ENCODE results near the gene PRDX6. TPM values are rescaled to one million over a fixed set of nuclear protein-coding genes. Genes with fewer than 3 reads are reported as not detected.
"Not testable (repeated sequence)": the region's sequence is repeated elsewhere in the genome, so short reads cannot be mapped to it uniquely, and the experiment has no call there.

The PRDX6 gene
- total and polyA plus RNA-seq, 5 donors: 638 to 760 (median 688) TPM

- DNase-seq (no peak), ATAC-seq (no peak)
- no peaks in the 10 kb centered on the region for H3K27me3 ChIP-seq (ENCODE audit: control insufficient read depth, insufficient read depth)
- no peaks in the 10 kb centered on the region for H3K9me3 ChIP-seq (ENCODE audit: control insufficient read depth, low read length)
- no peak overlapping the region for H3K27ac ChIP-seq (ENCODE audit: low read length)
- 91% methylated on average over 2 of the region's 2 CpGs for WGBS
- no peak overlapping the region for H3K4me3 ChIP-seq (ENCODE audit: low read length)
- H3K4me1 ChIP-seq (ENCODE audit: control insufficient read depth, insufficient read depth, low read length): no peaks in the 10 kb centered on the region
- intact Hi-C loops (cut with DNase I): no loop called here
Measured at GRCh38 chr1:173496757-173497320, 19.7 kb downstream of the PRDX6 start.

- Histone ChIP-seq H3K4me1 (ENCODE audit: control insufficient read depth, insufficient read depth, low read length) (no peaks in the 10 kb centered on the region), H3K27ac (ENCODE audit: low read length) (no peak overlapping the region), H3K4me3 (ENCODE audit: low read length) (no peak overlapping the region), H3K9me3 (ENCODE audit: control insufficient read depth, low read length) (no peaks in the 10 kb centered on the region), H3K27me3 (ENCODE audit: control insufficient read depth, insufficient read depth) (no peaks in the 10 kb centered on the region)
- ATAC-seq (no peak), DNase-seq (no peak)
- WGBS: 68% methylated on average over 4 of the region's 4 CpGs
- intact Hi-C loops (cut with DNase I): no loop called here
Measured at GRCh38 chr1:173499729-173500128, 22.6 kb downstream of the PRDX6 start.

GRCh38 chr1:173502104-173502503, 25.0 kb downstream of the PRDX6 start:
- no peaks in the 10 kb centered on the region for H3K27me3 ChIP-seq (ENCODE audit: control insufficient read depth, insufficient read depth)
- no peaks in the 10 kb centered on the region for H3K9me3 ChIP-seq (ENCODE audit: control insufficient read depth, low read length)
- WGBS: 95% methylated on average over 1 of the region's 1 CpG
- H3K4me3 ChIP-seq (ENCODE audit: low read length): no peak overlapping the region
- no peaks in the 10 kb centered on the region for H3K4me1 ChIP-seq (ENCODE audit: control insufficient read depth, insufficient read depth, low read length)
- no peak for DNase-seq
- ATAC-seq: no peak
- intact Hi-C loops (cut with DNase I): no loop called here
- no peak overlapping the region for H3K27ac ChIP-seq (ENCODE audit: low read length)

- Histone ChIP-seq H3K4me1 (ENCODE audit: control insufficient read depth, insufficient read depth, low read length) (no peaks in the 10 kb centered on the region), H3K9me3 (ENCODE audit: control insufficient read depth, low read length) (no peaks in the 10 kb centered on the region), H3K27ac (ENCODE audit: low read length) (no peak overlapping the region), H3K27me3 (ENCODE audit: control insufficient read depth, insufficient read depth) (no peaks in the 10 kb centered on the region), H3K4me3 (ENCODE audit: low read length) (no peak overlapping the region)
- intact Hi-C loops (cut with DNase I): no loop called here
- DNase-seq: no peak
- peak; percentile 46 to 85 for ATAC-seq
- 48% methylated on average over 4 of the region's 4 CpGs for WGBS
Measured at GRCh38 chr1:173503391-173503790, 26.3 kb downstream of the PRDX6 start.

GRCh38 chr1:173504268-173504667, 27.1 kb downstream of the PRDX6 start:
- Histone ChIP-seq H3K4me3 (ENCODE audit: low read length) (no peak overlapping the region), H3K4me1 (ENCODE audit: control insufficient read depth, insufficient read depth, low read length) (no peaks in the 10 kb centered on the region), H3K27ac (ENCODE audit: low read length) (no peak overlapping the region), H3K27me3 (ENCODE audit: control insufficient read depth, insufficient read depth) (no peaks in the 10 kb centered on the region), H3K9me3 (ENCODE audit: control insufficient read depth, low read length) (no peaks in the 10 kb centered on the region)
- WGBS: 87% methylated on average over 4 of the region's 4 CpGs
- no peak for DNase-seq
- no peak for ATAC-seq
- intact Hi-C loops (cut with DNase I): no loop called here

GRCh38 chr1:173505391-173505790, 28.3 kb downstream of the PRDX6 start:
- no peak for ATAC-seq
- no peaks in the 10 kb centered on the region for H3K4me1 ChIP-seq (ENCODE audit: control insufficient read depth, insufficient read depth, low read length)
- DNase-seq: no peak

GRCh38 chr1:173506437-173506836, 29.3 kb downstream of the PRDX6 start:
- no peak overlapping the region for H3K27ac ChIP-seq (ENCODE audit: low read length)
- no peaks in the 10 kb centered on the region for H3K9me3 ChIP-seq (ENCODE audit: control insufficient read depth, low read length)
- no peaks in the 10 kb centered on the region for H3K27me3 ChIP-seq (ENCODE audit: control insufficient read depth, insufficient read depth)
- H3K4me3 ChIP-seq (ENCODE audit: low read length): no peak overlapping the region
- no peaks in the 10 kb centered on the region for H3K4me1 ChIP-seq (ENCODE audit: control insufficient read depth, insufficient read depth, low read length)
- intact Hi-C loops (cut with DNase I): no loop called here
- ATAC-seq: peak in 1 of 2 donors; percentile 24
- 87% methylated on average over 6 of the region's 6 CpGs for WGBS
- DNase-seq: no peak

More at GRCh38 chr1:173505391-173505790, 28.3 kb downstream of the PRDX6 start:
- no peaks in the 10 kb centered on the region for H3K27me3 ChIP-seq (ENCODE audit: control insufficient read depth, insufficient read depth)
- no peak overlapping the region for H3K27ac ChIP-seq (ENCODE audit: low read length)
- H3K9me3 ChIP-seq (ENCODE audit: control insufficient read depth, low read length): no peaks in the 10 kb centered on the region
- no peak overlapping the region for H3K4me3 ChIP-seq (ENCODE audit: low read length)
- intact Hi-C loops (cut with DNase I): no loop called here

- ATAC-seq (no peak), DNase-seq (no peak)
- intact Hi-C loops (cut with DNase I): no loop called here
- Histone ChIP-seq H3K9me3 (ENCODE audit: control insufficient read depth, low read length) (no peaks in the 10 kb centered on the region), H3K4me3 (ENCODE audit: low read length) (no peak overlapping the region), H3K27ac (ENCODE audit: low read length) (no peak overlapping the region), H3K4me1 (ENCODE audit: control insufficient read depth, insufficient read depth, low read length) (no peaks in the 10 kb centered on the region), H3K27me3 (ENCODE audit: control insufficient read depth, insufficient read depth) (no peaks in the 10 kb centered on the region)
- 74% methylated on average over 3 of the region's 3 CpGs for WGBS
Measured at GRCh38 chr1:173507205-173507846, 30.2 kb downstream of the PRDX6 start.

GRCh38 chr1:173507847-173508209, 30.7 kb downstream of the PRDX6 start:
- DNase-seq: no peak
- Histone ChIP-seq H3K4me1 (ENCODE audit: control insufficient read depth, insufficient read depth, low read length) (no peaks in the 10 kb centered on the region), H3K9me3 (ENCODE audit: control insufficient read depth, low read length) (no peaks in the 10 kb centered on the region), H3K27ac (ENCODE audit: low read length) (no peak overlapping the region), H3K27me3 (ENCODE audit: control insufficient read depth, insufficient read depth) (no peaks in the 10 kb centered on the region), H3K4me3 (ENCODE audit: low read length) (no peak overlapping the region)
- 77% methylated on average over 3 of the region's 3 CpGs for WGBS
- no peak for ATAC-seq
- intact Hi-C loops (cut with DNase I): no loop called here

GRCh38 chr1:173508541-173508940, 31.4 kb downstream of the PRDX6 start:
- no peaks in the 10 kb centered on the region for H3K4me1 ChIP-seq (ENCODE audit: control insufficient read depth, insufficient read depth, low read length)
- no peak overlapping the region for H3K4me3 ChIP-seq (ENCODE audit: low read length)
- no peaks in the 10 kb centered on the region for H3K27me3 ChIP-seq (ENCODE audit: control insufficient read depth, insufficient read depth)
- WGBS: 93% methylated on average over 2 of the region's 2 CpGs
- no peak for DNase-seq
- H3K9me3 ChIP-seq (ENCODE audit: control insufficient read depth, low read length): no peaks in the 10 kb centered on the region
- H3K27ac ChIP-seq (ENCODE audit: low read length): no peak overlapping the region
- no peak for ATAC-seq
- intact Hi-C loops (cut with DNase I): no loop called here

- H3K9me3 ChIP-seq (ENCODE audit: control insufficient read depth, low read length): no peaks in the 10 kb centered on the region
- intact Hi-C loops (cut with DNase I): no loop called here
- 44% methylated on average over 1 of the region's 1 CpG for WGBS
- no peak overlapping the region for H3K4me3 ChIP-seq (ENCODE audit: low read length)
- DNase-seq (no peak), ATAC-seq (no peak)
- no peak overlapping the region for H3K27ac ChIP-seq (ENCODE audit: low read length)
- no peaks in the 10 kb centered on the region for H3K4me1 ChIP-seq (ENCODE audit: control insufficient read depth, insufficient read depth, low read length)
- no peaks in the 10 kb centered on the region for H3K27me3 ChIP-seq (ENCODE audit: control insufficient read depth, insufficient read depth)
Measured at GRCh38 chr1:173509797-173510196, 32.7 kb downstream of the PRDX6 start.

- DNase-seq; H3K27me3 ChIP-seq (ENCODE audit: control insufficient read depth, insufficient read depth); H3K9me3 ChIP-seq (ENCODE audit: control insufficient read depth, low read length); H3K4me3 ChIP-seq (ENCODE audit: low read length); H3K4me1 ChIP-seq (ENCODE audit: control insufficient read depth, insufficient read depth, low read length); ATAC-seq; intact Hi-C loops (cut with DNase I); H3K27ac ChIP-seq (ENCODE audit: low read length): not testable (repeated sequence)
- WGBS: 100% methylated on average over 1 of the region's 1 CpG
Measured at GRCh38 chr1:173514503-173514902, 37.4 kb downstream of the PRDX6 start.

Data from right cardiac atrium (tissue), 5 donors.